Adrenal gland (tissue), 5 donors: Measurements from ENCODE around the gene SRGAP1.

Experiments used
- POLR2A ChIP-seq, 2 donors: fragments of 450-650 bp; IDR thresholded peaks; one replicate each; pipeline ENCODE4 v1.6.1; 2017; ENCODE audit warnings: antibody characterized with exemption in 2 of 2, mild to moderate bottlenecking in 2 of 2, moderate library complexity in 1 of 2
- TF ChIP-seq, protein P1 (sequence below), 6 experiments: fragments of 450-650 bp in 4 of 6; fragments of 200-600 bp in 2 of 6; sonication (generic) in 1 of 6; IDR thresholded peaks; 1 replicate in 5 of 6; 2 replicates in 1 of 6; pipeline versions ENCODE4 v1.5.1 to v1.8.0; 2016 to 2021; ENCODE audit warnings: antibody characterized with exemption in 6 of 6, mild to moderate bottlenecking in 2 of 6, moderate library complexity in 1 of 6
- donor health status: DM: no; HTN: no; CAD: no.

DNA sequence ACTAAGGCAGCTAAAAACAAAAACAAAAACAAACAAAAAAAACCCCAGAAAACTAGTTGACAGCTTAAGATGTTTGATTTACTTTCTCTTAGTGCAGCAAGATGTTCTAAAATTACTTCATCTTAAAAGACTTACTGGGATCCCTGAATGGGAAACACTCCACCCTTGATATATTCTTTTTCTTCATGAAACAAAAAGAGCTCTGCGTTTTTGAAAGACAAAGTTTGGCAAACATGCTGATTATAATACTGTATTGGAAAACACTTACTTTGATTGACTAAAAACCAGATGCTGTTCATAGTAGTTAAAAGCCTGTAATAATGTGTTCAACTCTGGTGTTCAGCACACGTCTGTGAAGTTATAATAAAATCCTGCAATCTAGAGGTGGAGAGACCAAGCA, 136.8 kb downstream of the SRGAP1 start:
- TF ChIP-seq, protein P1, sequence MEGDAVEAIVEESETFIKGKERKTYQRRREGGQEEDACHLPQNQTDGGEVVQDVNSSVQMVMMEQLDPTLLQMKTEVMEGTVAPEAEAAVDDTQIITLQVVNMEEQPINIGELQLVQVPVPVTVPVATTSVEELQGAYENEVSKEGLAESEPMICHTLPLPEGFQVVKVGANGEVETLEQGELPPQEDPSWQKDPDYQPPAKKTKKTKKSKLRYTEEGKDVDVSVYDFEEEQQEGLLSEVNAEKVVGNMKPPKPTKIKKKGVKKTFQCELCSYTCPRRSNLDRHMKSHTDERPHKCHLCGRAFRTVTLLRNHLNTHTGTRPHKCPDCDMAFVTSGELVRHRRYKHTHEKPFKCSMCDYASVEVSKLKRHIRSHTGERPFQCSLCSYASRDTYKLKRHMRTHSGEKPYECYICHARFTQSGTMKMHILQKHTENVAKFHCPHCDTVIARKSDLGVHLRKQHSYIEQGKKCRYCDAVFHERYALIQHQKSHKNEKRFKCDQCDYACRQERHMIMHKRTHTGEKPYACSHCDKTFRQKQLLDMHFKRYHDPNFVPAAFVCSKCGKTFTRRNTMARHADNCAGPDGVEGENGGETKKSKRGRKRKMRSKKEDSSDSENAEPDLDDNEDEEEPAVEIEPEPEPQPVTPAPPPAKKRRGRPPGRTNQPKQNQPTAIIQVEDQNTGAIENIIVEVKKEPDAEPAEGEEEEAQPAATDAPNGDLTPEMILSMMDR (IDR thresholded peaks at IDR 0.05) = no peak
- no peak for TF ChIP-seq POLR2A (IDR thresholded peaks at IDR 0.05)
